NCI-H1694 (cell line): ENCODE results near the gene CSNK1G1.
"Not testable (repeated sequence)": the region's sequence is repeated elsewhere in the genome, so short reads cannot be mapped to it uniquely, and the experiment has no call there.

Source experiments
- DNase-seq: peaks from one replicate; lab custom pipeline; 2025; lab: John Stamatoyannopoulos, UW

CSNK1G1 gene

DNA sequence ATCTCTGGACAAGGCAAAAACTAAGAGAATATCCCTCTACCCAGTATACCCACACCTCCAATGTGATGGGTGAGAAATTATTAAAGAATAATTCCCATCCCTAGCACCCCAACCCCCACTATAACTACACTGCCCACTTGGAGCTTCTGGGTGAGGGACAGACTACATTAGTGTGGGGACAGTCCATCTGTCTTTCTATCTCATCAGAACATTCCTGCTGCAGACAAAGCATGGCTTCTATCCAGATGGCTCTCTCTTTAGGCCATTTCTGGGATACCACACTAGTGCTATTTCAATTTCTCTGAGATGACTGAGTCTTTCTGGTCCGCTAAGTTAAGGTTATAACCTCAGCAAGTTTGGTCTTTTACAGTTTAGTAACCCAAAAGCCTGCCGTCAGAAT is 6.6 kb downstream of the CSNK1G1 start:
- no peak for DNase-seq

GRCh38 chr15:64348455-64348854 is 7.5 kb downstream of the CSNK1G1 start:
- no peak for DNase-seq

- not testable (repeated sequence) for DNase-seq
Observed at GRCh38 chr15:64346242-64346641, 9.7 kb downstream of the CSNK1G1 start.

DNA sequence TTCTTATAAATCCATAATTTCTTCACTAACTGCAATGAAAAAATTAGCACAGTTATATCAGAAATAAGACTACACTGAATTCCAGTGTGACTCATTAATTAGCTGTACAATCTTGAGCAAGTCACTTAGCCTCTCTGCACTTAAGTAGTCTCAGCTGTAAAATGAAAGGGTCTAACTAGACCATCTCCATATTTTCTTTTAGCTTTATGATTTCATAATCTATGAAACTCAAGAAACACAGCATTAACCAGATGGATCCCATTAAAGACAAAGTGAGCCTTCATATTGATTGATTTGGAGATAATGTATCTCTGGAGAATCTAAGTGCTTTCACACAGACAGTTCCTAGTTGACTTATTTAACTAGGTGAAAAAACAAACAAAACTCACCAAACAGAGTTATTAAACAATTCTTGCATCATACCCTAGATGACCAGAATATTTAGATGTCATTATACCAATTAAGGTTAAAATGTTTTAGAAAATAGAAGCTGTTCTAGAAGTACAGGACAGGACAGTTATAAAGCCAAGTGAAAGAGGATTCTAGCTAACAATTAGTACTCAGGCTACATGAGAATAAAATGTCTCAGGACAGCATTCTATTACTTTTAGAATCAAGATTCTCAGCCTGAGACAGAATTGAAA is 11.2 kb downstream of the CSNK1G1 start:
- DNase-seq: no peak

- DNase-seq: no peak
Observed at GRCh38 chr15:64343841-64344240, 12.1 kb downstream of the CSNK1G1 start.

GRCh38 chr15:64343222-64343621 is 12.8 kb downstream of the CSNK1G1 start:
- DNase-seq: no peak

- DNase-seq: no peak
Observed at GRCh38 chr15:64341961-64342360, 14.0 kb downstream of the CSNK1G1 start.

GRCh38 chr15:64340355-64340754 is 15.6 kb downstream of the CSNK1G1 start:
- no peak for DNase-seq

DNA sequence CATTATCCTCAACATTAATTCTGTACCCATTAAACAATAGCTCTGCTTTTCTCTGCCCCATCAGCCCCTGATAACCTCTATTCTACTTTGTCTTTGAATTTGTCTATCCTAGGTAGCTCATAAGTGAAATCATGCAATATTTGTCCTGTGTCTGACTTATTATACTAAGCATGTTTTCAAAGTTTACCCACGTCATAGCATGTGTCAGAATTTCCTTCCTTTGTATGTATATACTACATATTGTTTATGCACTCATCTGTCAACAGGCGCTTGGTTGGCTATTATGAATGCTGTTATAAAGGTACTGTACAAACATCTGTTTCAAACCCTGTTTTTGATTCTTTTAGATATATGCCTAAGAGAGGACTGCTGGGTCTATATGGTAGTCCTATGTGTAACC is 18.2 kb downstream of the CSNK1G1 start:
- DNase-seq: no peak

GRCh38 chr15:64333986-64334929 is 21.7 kb downstream of the CSNK1G1 start:
- DNase-seq: no peak

DNA sequence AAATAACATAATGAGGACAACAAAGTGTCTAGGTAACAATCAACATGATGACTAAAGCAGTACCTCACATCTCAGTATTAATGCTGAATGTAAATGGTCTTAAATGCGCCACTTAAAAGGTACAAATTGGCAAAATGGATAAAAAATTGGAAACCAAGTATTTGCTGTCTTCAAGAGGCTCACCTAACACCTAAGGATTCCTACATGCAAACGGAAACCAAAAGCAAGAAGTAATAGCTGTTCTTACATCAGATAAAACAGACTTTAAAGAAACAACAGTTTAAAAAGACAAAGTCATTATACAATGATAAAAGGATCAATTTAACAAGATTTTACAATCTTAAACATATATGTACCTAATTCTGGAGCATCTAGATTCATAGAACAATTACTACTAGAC is 22.5 kb downstream of the CSNK1G1 start:
- DNase-seq: no peak

DNA sequence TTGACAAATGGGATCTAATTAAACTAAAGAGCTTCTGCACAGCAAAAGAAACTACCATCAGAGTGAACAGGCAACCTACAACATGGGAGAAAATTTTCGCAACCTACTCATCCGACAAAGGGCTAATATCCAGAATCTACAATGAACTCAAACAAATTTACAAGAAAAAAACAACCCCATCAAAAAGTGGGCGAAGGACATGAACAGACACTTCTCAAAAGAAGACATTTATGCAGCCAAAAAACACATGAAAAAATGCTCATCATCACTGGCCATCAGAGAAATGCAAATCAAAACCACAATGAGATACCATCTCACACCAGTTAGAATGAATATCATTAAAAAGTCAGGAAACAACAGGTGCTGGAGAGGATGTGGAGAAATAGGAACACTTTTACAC is 24.3 kb downstream of the CSNK1G1 start:
- DNase-seq: not testable (repeated sequence)

- DNase-seq: not testable (repeated sequence)
Observed at GRCh38 chr15:64326975-64327374, 29.0 kb downstream of the CSNK1G1 start.

GRCh38 chr15:64326458-64326857 is 29.5 kb downstream of the CSNK1G1 start:
- not testable (repeated sequence) for DNase-seq

GRCh38 chr15:64324165-64324877 is 31.7 kb downstream of the CSNK1G1 start:
- no peak for DNase-seq

DNA sequence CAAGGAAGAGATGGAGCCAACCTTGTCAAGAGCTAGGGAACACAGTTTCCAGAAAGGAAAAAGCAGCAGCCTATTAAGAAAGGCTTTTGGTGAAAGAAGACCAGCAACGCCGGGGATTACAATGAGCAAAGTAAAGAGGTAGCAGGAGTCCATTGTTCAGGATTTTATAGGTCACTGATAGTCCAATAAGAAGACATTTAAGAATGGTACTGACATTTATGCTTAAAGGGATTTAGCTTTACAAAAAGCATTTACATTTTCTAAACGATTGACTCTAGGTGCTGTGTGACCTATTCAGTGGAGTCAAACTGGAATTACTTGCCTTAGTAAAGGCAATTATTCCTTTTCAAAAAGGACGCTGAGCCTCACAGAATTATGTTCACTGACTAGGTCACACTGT is 40.8 kb downstream of the CSNK1G1 start:
- no peak for DNase-seq

DNA sequence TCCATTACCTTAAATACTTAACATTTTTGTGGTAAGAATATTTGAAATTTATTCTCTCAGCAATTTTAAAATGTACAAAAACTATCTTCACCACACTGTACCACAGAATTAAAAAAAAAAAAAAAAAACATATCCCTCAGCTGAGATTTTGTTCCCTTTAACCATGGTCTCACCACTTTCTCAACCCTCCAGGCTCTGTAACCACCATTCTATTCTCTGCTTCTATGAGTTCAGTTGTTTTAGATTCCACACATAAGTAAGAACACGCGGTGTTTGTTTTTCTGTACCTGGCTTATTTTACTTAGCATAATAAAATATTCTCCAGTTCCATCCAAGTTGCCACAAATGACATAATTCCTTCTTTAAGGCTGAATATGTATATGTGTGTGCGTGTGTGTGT is 41.5 kb downstream of the CSNK1G1 start:
- DNase-seq: no peak

DNA sequence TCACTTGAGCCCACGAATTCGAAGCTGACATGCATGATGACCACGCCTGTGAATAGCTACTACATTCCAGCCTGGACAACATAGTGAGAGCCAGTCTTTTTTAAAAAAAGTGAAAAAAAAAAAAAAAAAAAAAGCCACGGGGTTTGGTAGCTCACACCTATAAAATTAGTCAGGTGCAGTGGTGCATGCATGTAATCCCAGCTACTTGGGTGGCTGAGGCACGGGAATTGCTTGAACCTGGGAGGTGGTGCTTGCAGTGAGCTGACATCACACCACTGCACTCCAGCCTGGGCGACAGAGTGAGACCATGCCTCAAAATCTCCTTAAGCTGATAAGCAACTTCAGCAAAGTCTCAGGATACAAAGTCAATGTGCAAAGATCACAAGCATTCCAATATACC is 44.4 kb downstream of the CSNK1G1 start:
- no peak for DNase-seq

- DNase-seq: no peak
Observed at GRCh38 chr15:64310036-64310435, 45.9 kb downstream of the CSNK1G1 start.

GRCh38 chr15:64305261-64305660 is 50.7 kb downstream of the CSNK1G1 start:
- no peak for DNase-seq

GRCh38 chr15:64289550-64289949 is 66.4 kb downstream of the CSNK1G1 start:
- DNase-seq: no peak

DNA sequence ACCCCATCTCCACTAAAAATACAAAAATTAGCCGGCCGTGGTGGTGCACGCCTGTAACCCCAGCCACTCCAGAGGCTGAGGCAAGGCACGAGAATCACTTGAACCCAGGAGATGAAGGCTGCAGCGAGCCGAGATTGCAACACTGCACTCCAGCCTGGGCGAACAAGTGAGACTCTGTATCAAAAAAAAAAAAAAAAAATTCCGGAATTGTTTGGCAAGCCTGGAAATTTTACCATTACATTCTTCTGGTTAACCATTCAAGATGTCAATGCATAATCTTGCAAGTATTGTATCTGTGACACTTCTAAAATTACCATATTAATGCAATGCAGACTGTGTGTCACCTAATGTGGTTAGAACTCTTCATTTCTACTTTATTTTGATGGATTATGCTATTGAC is 67.0 kb downstream of the CSNK1G1 start:
- no peak for DNase-seq

GRCh38 chr15:64288577-64288976 is 67.4 kb downstream of the CSNK1G1 start:
- DNase-seq: no peak
